Common myeloid progenitor, CD34-positive (primary cell): ENCODE results near the gene ZCCHC7.
A peak's percentile ranks its signal among the peaks of the same experiment; 100 is the strongest.

Source experiments
- CTCF ChIA-PET: fragments of 350-600 bp; sonication (Branson Sonifier 250); formaldehyde crosslinking; loops from one replicate; lab custom pipeline; 2021; ENCODE audit warnings: antibody characterized with exemption; lab: Charles Lee
- POLR2A ChIA-PET: fragments of 350-600 bp; sonication (Branson Sonifier 250); formaldehyde crosslinking; loops from one replicate; lab custom pipeline; 2021; ENCODE audit warnings: antibody characterized with exemption; lab: Charles Lee
- DNase-seq, 3 donors: peaks; one replicate each; pipeline versions ENCODE4 v3.0.0 to v3.0.0-alpha.2; 2013
- H3K27ac ChIP-seq, 2 experiments: 1 replicate in 1 of 2; 2 replicates in 1 of 2; pipeline ENCODE4 v1.7.0; 2013; ENCODE audit warnings: inconsistent platforms in 2 of 2, low read length in 2 of 2, mild to moderate bottlenecking in 2 of 2, low read depth in 1 of 2, moderate library complexity in 1 of 2; ENCODE audit not compliant: severe bottlenecking in 2 of 2, insufficient read depth in 1 of 2, poor library complexity in 1 of 2
- H3K27me3 ChIP-seq, 5 experiments: replicated peaks in 2 of 5; 1 replicate in 3 of 5; 2 replicates in 2 of 5; pipeline versions ENCODE4 v1.6.1 to v1.7.0; 2013; ENCODE audit warnings: low read length in 4 of 5, mild to moderate bottlenecking in 2 of 5, moderate library complexity in 2 of 5, inconsistent platforms in 1 of 5; ENCODE audit not compliant: insufficient read depth in 5 of 5, control insufficient read depth in 4 of 5
- H3K36me3 ChIP-seq, 4 experiments: 1 replicate in 2 of 4; 2 replicates in 2 of 4; pipeline versions ENCODE4 v1.6.1 to v1.7.0; 2013; ENCODE audit warnings: low read length in 3 of 4, control low read depth in 1 of 4, mild to moderate bottlenecking in 1 of 4; ENCODE audit not compliant: control insufficient read depth in 4 of 4, insufficient read depth in 4 of 4
- H3K4me1 ChIP-seq, 4 experiments: 1 replicate in 3 of 4; 2 replicates in 1 of 4; pipeline versions ENCODE4 v1.6.1 to v1.7.1; 2013; ENCODE audit warnings: low read length in 3 of 4, mild to moderate bottlenecking in 3 of 4, control low read depth in 1 of 4, inconsistent platforms in 1 of 4, moderate library complexity in 1 of 4; ENCODE audit not compliant: control insufficient read depth in 4 of 4, insufficient read depth in 4 of 4; ENCODE audit errors: control extremely low read depth in 1 of 4
- H3K4me3 ChIP-seq, 7 experiments: 1 replicate in 4 of 7; 2 replicates in 3 of 7; pipeline versions ENCODE4 v1.5.1 to v1.7.0; 2013; ENCODE audit warnings: mild to moderate bottlenecking in 7 of 7, low read length in 6 of 7, moderate library complexity in 6 of 7, inconsistent platforms in 2 of 7, low read depth in 2 of 7, control low read depth in 1 of 7; ENCODE audit not compliant: insufficient read depth in 4 of 7, control insufficient read depth in 1 of 7; ENCODE audit errors: extremely low read depth in 1 of 7
- H3K9me3 ChIP-seq, 5 experiments: 1 replicate in 4 of 5; 2 replicates in 1 of 5; pipeline versions ENCODE4 v1.6.1 to v1.7.1; 2013; ENCODE audit warnings: low read length in 4 of 5, mild to moderate bottlenecking in 2 of 5, inconsistent platforms in 1 of 5, low read depth in 1 of 5, moderate library complexity in 1 of 5; ENCODE audit not compliant: control insufficient read depth in 4 of 5, insufficient read depth in 2 of 5; ENCODE audit errors: control extremely low read depth in 1 of 5
- WGBS: methylation state at CpG from one replicate; pipeline ENCODE4 v1.1.5; 2013; ENCODE audit not compliant: insufficient coverage; 5-methylcytosine and 5-hydroxymethylcytosine counted together

ZCCHC7 gene

DNA sequence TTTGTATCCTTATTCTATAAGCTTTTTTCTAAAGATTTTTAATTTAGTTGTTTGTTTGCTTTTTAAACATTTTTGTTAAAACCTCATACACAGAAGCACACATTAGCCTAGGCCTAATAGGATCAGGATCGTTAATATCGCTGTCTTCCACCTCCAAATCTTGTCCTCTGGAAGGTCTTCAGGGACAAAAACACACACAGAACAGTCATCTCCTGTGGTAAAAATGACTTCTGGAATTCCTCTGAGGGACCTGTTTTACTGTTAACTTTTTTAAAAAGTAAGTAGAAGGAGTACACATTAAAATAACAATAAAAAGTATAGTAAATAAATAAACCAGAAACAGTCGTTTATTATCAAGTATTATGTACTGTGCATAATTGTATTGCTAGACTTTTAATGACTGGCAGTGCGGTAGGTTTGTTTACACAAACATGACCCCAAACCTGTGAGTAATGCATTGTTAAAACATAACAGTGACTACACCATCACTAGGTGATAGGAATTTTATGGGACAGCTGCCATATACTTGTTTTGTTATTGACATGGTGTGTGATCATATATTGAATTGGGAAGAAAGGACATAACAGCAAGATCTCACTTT is 109.6 kb downstream of the ZCCHC7 start:
- H3K4me1 ChIP-seq, result no peaks in the 10 kb centered on the region
- CTCF ChIA-PET, result interaction anchor here (0.6 to 0.8 kb wide), 2 partner anchors 11 to 41 kb away, joined by 3 read pairs; no protein-coding TSS in a partner anchor
- H3K27me3 ChIP-seq, result no peaks in the 10 kb centered on the region
- H3K27ac ChIP-seq, result no peak overlapping the region
- H3K4me3 ChIP-seq, result no peak overlapping the region
- WGBS, result no CpG with 5 or more reads among the region's 4 CpGs
- POLR2A ChIA-PET, result no interaction called here
- no peak for DNase-seq
- H3K9me3 ChIP-seq, result no peaks in the 10 kb centered on the region
- peaks cover 0 to 4% (median 1%) of the 10 kb centered on the region in 4 experiments for H3K36me3 ChIP-seq

DNA sequence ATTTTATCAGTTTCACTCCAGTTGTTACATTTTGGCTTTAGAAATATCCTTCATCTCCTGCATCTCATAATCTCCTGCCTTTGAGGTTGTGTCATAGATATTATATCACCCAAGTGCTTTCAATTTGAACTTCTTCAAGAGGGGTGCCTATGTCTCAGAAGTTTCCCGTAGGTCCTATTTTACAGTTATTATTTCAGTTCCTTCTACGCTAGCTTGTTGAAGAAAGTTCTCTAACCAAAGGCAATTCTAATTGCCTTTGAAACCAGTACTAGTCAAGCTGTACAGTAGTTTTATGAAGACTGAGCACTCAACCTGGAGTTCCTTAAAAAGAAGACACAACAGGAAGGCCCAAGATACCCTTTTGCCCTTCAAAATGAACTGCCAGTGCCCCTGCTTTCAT is 116.4 kb downstream of the ZCCHC7 start:
- WGBS, result 100% methylated on average over 2 of the region's 2 CpGs
- H3K27me3 ChIP-seq, result no peaks in the 10 kb centered on the region
- no peak overlapping the region for H3K27ac ChIP-seq
- DNase-seq, result no peak
- H3K4me1 ChIP-seq, result no peaks in the 10 kb centered on the region
- CTCF ChIA-PET, result no interaction called here
- peaks cover 0 to 4% (median 0%) of the 10 kb centered on the region in 4 experiments for H3K36me3 ChIP-seq
- H3K4me3 ChIP-seq, result no peak overlapping the region
- H3K9me3 ChIP-seq, result no peaks in the 10 kb centered on the region
- POLR2A ChIA-PET, result no interaction called here

DNA sequence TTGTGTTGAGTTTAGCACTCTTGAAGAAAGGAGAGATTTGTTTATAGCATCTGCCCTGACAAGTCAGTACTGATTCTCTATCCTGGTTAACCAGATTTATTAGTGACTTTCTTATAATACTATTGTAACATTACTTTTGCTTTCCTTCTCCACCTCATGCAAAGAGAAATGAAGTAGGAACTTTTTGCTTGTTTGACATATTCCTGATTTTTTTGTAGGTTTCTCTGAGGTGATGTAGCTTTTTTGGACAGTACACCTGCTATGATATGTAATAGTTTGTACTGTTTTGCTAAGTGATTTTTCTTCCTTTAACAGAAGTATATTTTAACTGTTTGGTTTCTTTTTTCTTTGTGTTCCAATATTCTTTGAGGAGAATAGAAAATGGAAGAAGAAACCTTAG is 117.7 kb downstream of the ZCCHC7 start:
- Histone ChIP-seq H3K9me3 (no peaks in the 10 kb centered on the region), H3K4me3 (no peak overlapping the region), H3K27ac (no peak overlapping the region), H3K4me1 (no peaks in the 10 kb centered on the region), H3K27me3 (no peaks in the 10 kb centered on the region), H3K36me3 (peaks cover 0 to 4% (median 0%) of the 10 kb centered on the region in 4 experiments)
- no peak for DNase-seq
- ChIA-PET POLR2A (no interaction called here), CTCF (no interaction called here)

DNA sequence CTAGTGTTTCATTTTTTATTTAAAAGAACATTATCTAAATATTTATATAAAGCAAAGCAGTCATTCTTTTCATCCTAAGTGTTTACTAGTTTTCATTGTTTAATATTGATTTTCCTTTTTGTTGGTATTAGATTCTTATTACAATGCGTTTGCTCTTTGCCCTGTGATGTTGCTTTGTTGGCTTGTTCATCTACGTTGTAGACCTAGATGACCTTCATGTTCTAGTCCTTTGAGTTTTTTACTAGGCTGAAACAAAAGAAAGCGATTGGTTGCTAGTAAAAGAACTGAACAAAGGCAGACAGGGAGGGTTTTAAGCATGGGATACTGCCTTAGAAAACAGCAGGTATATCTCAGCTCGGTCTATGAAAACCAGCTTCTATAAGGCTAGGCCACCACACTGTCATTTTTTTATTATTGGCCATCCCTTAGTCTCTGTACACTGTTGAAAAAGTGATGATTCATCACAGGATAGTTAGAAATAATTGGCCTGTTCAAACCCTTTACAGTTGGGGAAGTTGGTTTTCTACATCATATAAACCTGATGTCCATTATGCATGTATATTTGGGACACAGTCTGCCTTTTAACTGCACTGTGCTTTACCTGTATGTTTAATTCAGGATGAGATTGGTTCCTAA is 119.0 kb downstream of the ZCCHC7 start:
- peaks cover 0 to 2% (median 0%) of the 10 kb centered on the region in 4 experiments for H3K36me3 ChIP-seq

DNA sequence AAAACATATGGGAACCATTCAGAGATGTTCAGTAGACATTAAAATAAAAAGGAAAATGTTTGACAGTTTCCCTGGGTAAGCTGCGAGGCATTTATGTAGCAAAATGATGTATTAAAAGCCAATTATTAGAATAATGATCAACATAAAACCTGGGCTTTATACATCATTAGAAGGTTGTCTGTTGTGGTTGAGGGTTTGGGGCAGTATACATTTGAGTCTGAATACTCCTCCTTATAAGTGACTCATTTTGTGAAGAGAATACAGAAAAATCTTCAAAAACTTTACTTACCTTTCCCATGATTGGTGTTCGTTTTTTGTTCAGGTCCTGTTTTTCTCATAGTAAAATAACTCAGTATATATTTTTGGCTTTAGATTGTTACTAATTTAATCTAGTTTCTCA is 119.5 kb downstream of the ZCCHC7 start:
- no peaks in the 10 kb centered on the region for H3K9me3 ChIP-seq
- H3K36me3 ChIP-seq, result peaks cover 0 to 2% (median 0%) of the 10 kb centered on the region in 4 experiments
- WGBS, result no CpG with 5 or more reads among the region's 2 CpGs
- no peak overlapping the region for H3K4me3 ChIP-seq
- no peak for DNase-seq
- ChIA-PET CTCF (no interaction called here), POLR2A (no interaction called here)
- no peaks in the 10 kb centered on the region for H3K27me3 ChIP-seq
- H3K27ac ChIP-seq, result no peak overlapping the region
- no peaks in the 10 kb centered on the region for H3K4me1 ChIP-seq

More for the DNA sequence above, 119.0 kb downstream of the ZCCHC7 start:
- H3K4me3 ChIP-seq, result no peak overlapping the region
- DNase-seq, result peak in 1 of 3 donors; percentile 17
- CTCF ChIA-PET, result no interaction called here
- POLR2A ChIA-PET, result no interaction called here
- H3K27ac ChIP-seq, result no peak overlapping the region
- no peaks in the 10 kb centered on the region for H3K9me3 ChIP-seq
- no peaks in the 10 kb centered on the region for H3K27me3 ChIP-seq
- 100% methylated on average over 4 of the region's 4 CpGs for WGBS
- H3K4me1 ChIP-seq, result no peaks in the 10 kb centered on the region

DNA sequence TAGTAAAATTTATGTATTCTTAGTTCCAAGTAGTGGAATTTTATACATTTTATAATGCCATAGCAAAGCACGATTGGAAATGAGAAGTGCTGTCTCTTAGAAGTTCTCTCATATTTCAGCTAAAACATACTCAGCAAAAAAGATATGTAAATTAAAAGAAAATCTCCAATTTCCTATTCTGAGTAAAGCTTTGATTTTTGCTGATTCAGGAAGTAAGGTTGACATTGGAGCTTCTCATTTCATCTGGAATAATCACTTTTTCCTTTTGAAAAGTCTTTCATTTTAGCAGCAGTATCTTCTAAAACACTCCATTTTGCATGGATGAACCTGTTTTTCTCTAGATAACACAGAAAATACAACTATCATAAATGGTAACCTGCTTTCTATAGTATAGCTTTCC is 121.0 kb downstream of the ZCCHC7 start:
- no CpG with 5 or more reads among the region's 1 CpG for WGBS
- H3K27me3 ChIP-seq, result no peaks in the 10 kb centered on the region
- no peak overlapping the region for H3K4me3 ChIP-seq
- CTCF ChIA-PET, result interaction anchor here (1.0 kb wide), 1 partner anchor 11 kb away, joined by 3 read pairs; no protein-coding TSS in a partner anchor
- H3K27ac ChIP-seq, result no peak overlapping the region
- H3K9me3 ChIP-seq, result no peaks in the 10 kb centered on the region
- H3K36me3 ChIP-seq, result peaks cover 0 to 3% (median 0%) of the 10 kb centered on the region in 4 experiments
- DNase-seq, result no peak
- H3K4me1 ChIP-seq, result no peaks in the 10 kb centered on the region
- POLR2A ChIA-PET, result no interaction called here

DNA sequence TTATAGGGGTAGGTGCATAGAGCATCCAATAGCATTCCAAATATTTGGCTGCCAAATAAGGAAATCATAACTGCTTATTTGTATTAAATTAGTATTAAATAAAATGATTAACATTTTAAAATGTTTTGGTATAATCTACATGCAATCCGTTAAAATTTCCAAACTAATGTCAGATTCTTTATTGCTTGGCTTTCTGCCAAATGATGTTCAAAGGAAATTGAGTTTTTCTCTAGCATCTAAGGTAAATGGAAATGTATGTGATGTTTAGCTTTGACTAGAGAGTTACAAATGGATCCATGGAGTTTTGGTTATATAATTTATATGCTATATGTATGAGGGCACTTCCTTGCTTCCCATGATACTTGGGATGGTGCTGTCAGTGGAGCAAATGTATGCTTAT is 121.7 kb downstream of the ZCCHC7 start:
- H3K36me3 ChIP-seq, result peaks cover 0 to 3% (median 0%) of the 10 kb centered on the region in 4 experiments
- ChIA-PET CTCF (no interaction called here), POLR2A (no interaction called here)
- DNase-seq, result no peak
- H3K9me3 ChIP-seq, result no peaks in the 10 kb centered on the region
- WGBS, result no CpG with 5 or more reads among the region's 1 CpG
- no peak overlapping the region for H3K4me3 ChIP-seq
- H3K4me1 ChIP-seq, result no peaks in the 10 kb centered on the region
- H3K27me3 ChIP-seq, result no peaks in the 10 kb centered on the region
- H3K27ac ChIP-seq, result no peak overlapping the region
